B cell (primary cell): Measurements from ENCODE around the gene DYRK3. TPM values are rescaled to one million over a fixed set of nuclear protein-coding genes. Genes with fewer than 3 reads are reported as not detected.

Experiments
- ATAC-seq: fragments of 200-7000 bp; cut with Tn5 transposase; one replicate; pipeline ENCODE4 v1.10.0; 2021; ENCODE audit warnings: low read depth, mild to moderate bottlenecking, moderate number of reproducible peaks, moderate library complexity
- CTCF ChIA-PET: fragments of 350-600 bp; sonication (Branson Sonifier 250); formaldehyde crosslinking; loops from one replicate; lab custom pipeline; 2021; ENCODE audit warnings: antibody characterized with exemption, inconsistent platforms; lab: Charles Lee
- POLR2A ChIA-PET: fragments of 350-600 bp; sonication (Branson Sonifier 250); formaldehyde crosslinking; loops from one replicate; lab custom pipeline; 2021; ENCODE audit warnings: antibody characterized with exemption; lab: Charles Lee
- DNase-seq: peaks from one replicate; pipeline ENCODE4 v3.0.0; 2013
- H2AFZ ChIP-seq: 2 replicates; pipeline ENCODE4 v1.6.1; 2012; ENCODE audit warnings: mild to moderate bottlenecking, low read depth, low read length; ENCODE audit not compliant: insufficient read depth, poor library complexity, severe bottlenecking
- H3K27ac ChIP-seq, 2 donors: 1 replicate in 1 of 2; 2 replicates in 1 of 2; pipeline ENCODE4 v1.5.1; 2012 to 2013; ENCODE audit warnings: low read length in 2 of 2, mild to moderate bottlenecking in 2 of 2, moderate library complexity in 1 of 2
- H3K27me3 ChIP-seq, 4 experiments: fragments of 200-600 bp in 1 of 4; sonication (generic) in 1 of 4; replicated peaks in 1 of 4; 1 replicate in 2 of 4; 2 replicates in 2 of 4; pipeline versions ENCODE4 v1.6.1 to v1.7.0; 2013 to 2016; ENCODE audit warnings: low read length in 3 of 4, mild to moderate bottlenecking in 2 of 4, mixed read lengths in 1 of 4, moderate library complexity in 1 of 4; ENCODE audit not compliant: insufficient read depth in 4 of 4, control insufficient read depth in 3 of 4; ENCODE audit errors: control extremely low read depth in 1 of 4
- H3K36me3 ChIP-seq, 2 experiments: replicated peaks in 1 of 2; 1 replicate in 1 of 2; 2 replicates in 1 of 2; pipeline versions ENCODE4 v1.6.1 to v1.7.1; 2013; ENCODE audit warnings: low read length in 1 of 2; ENCODE audit not compliant: insufficient read depth in 2 of 2, control insufficient read depth in 1 of 2; ENCODE audit errors: control extremely low read depth in 1 of 2, extremely low read depth in 1 of 2
- H3K4me1 ChIP-seq, 2 donors: fragments of 200-600 bp in 1 of 2; sonication (generic) in 1 of 2; 1 replicate in 1 of 2; 2 replicates in 1 of 2; pipeline versions ENCODE4 v1.5.1 to v1.6.1; 2013 to 2017; ENCODE audit warnings: low read length in 2 of 2; ENCODE audit not compliant: control insufficient read depth in 2 of 2, insufficient read depth in 2 of 2
- H3K4me2 ChIP-seq: replicated peaks from 2 replicates; pipeline ENCODE3; 2012; ENCODE audit warnings: mild to moderate bottlenecking, low read depth, low read length; ENCODE audit not compliant: poor library complexity, severe bottlenecking
- H3K4me3 ChIP-seq, 5 experiments: fragments of 200-600 bp in 1 of 5; sonication (generic) in 1 of 5; 1 replicate in 3 of 5; 2 replicates in 2 of 5; pipeline versions ENCODE4 v1.5.1 to v1.7.0; 2011 to 2016; ENCODE audit warnings: low read length in 4 of 5, mild to moderate bottlenecking in 4 of 5, low read depth in 2 of 5, control low read depth in 1 of 5, moderate library complexity in 1 of 5; ENCODE audit not compliant: insufficient read depth in 1 of 5; ENCODE audit errors: control extremely low read depth in 1 of 5, extremely low read depth in 1 of 5
- H3K79me2 ChIP-seq: fragments of 200-600 bp; sonication (generic); one replicate; pipeline ENCODE4 v1.6.0; 2016; ENCODE audit warnings: low read length; ENCODE audit not compliant: control insufficient read depth, insufficient read depth
- H3K9ac ChIP-seq: fragments of 200-600 bp; sonication (generic); 2 replicates; pipeline ENCODE4 v1.6.1; 2017; ENCODE audit warnings: mild to moderate bottlenecking, low read length, moderate library complexity
- H3K9me3 ChIP-seq, 3 donors: one replicate each; pipeline versions ENCODE4 v1.6.1 to v1.7.1; 2013; ENCODE audit warnings: low read length in 2 of 3; ENCODE audit not compliant: control insufficient read depth in 2 of 3, insufficient read depth in 1 of 3; ENCODE audit errors: control extremely low read depth in 1 of 3
- H4K20me1 ChIP-seq: 2 replicates; pipeline ENCODE4 v1.6.0; 2012; ENCODE audit warnings: mild to moderate bottlenecking, low read length; ENCODE audit not compliant: insufficient read depth, control insufficient read depth, poor library complexity, severe bottlenecking
- H3K27ac Mint-ChIP-seq: one replicate; pipeline ENCODE4 v1.8.0; 2021; ENCODE audit warnings: mixed read lengths
- H3K27me3 Mint-ChIP-seq: one replicate; pipeline ENCODE4 v1.8.0; 2021; ENCODE audit warnings: mixed read lengths
- H3K4me1 Mint-ChIP-seq: one replicate; pipeline ENCODE4 v1.8.0; 2021; ENCODE audit warnings: mixed read lengths
- H3K4me3 Mint-ChIP-seq: one replicate; pipeline ENCODE4 v1.8.0; 2021; ENCODE audit warnings: mixed read lengths
- H3K9me3 Mint-ChIP-seq: one replicate; pipeline ENCODE4 v1.8.0; 2022; ENCODE audit warnings: mixed read lengths; ENCODE audit not compliant: insufficient read depth
- EZH2 ChIP-seq: IDR thresholded peaks from 2 replicates; pipeline ENCODE4 v1.6.1; 2012; ENCODE audit warnings: borderline replicate concordance, low read depth, mild to moderate bottlenecking, moderate library complexity, low read length; ENCODE audit not compliant: insufficient read depth, poor library complexity, severe bottlenecking
- WGBS: methylation state at CpG from one replicate; pipeline ENCODE4 v1.1.5; 2013; ENCODE audit warnings: missing lambda C conversion rate; ENCODE audit not compliant: insufficient coverage; 5-methylcytosine and 5-hydroxymethylcytosine counted together
- intact Hi-C: fragments of 100-400 bp; cut with micrococcal nuclease; formaldehyde crosslinking; loops from one replicate; pipeline ENCODE4 v1.10.0; 2022
- polyA plus RNA-seq: library from polyadenylated mRNA; depleted of rRNA; stranded (reverse); fragments of >200 nt; gene quantifications from 2 replicates; pipeline ENCODE4 v1.2.3, GENCODE V29; 2012
- total RNA-seq, 2 donors: library from RNA; stranded (reverse); fragments of 120-200 nt in 1 of 2; gene quantifications; 1 replicate in 1 of 2; 2 replicates in 1 of 2; pipeline versions ENCODE4 v1.2.3 to v1.2.4, GENCODE V29; 2013 to 2022
- TF ChIP-seq, protein P1 (sequence below): fragments of 200-600 bp; IDR thresholded peaks from one replicate; pipeline ENCODE4 v1.8.0; 2022; ENCODE audit warnings: antibody characterized with exemption, mild to moderate bottlenecking

DYRK3 gene
- total and polyA plus RNA-seq, 2 donors (not counting 1 experiment from before 2014, with no cell fraction given): 0.30 TPM; not detected in 1

DNA sequence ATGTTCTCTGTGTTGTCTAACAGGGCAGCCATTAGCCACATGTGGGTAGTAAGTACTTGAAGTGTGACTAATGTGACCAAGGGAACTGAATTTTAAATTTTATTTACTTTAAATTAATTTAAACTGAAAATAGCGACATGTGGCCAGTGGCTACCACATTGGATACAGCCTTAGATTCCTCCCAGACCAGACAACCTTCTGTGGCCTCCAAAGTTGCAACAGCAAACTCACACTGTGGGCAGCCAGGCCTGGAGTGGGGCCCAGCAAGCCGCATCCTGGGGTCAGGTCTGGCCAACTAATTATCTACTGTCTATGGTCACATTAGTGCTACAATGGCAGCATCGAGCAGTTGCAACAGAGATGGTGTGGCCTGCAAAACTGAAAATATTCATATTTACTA is 34.8 kb upstream of the DYRK3 start:
- DNase-seq (no peak), ATAC-seq (no peak)
- no peaks in the 10 kb centered on the region for H3K4me1 ChIP-seq
- no peak overlapping the region for H3K27ac ChIP-seq
- peaks cover 2 to 83% of the 10 kb centered on the region in 2 experiments for H3K36me3 ChIP-seq
- no peak overlapping the region for H2AFZ ChIP-seq
- no peaks in the 10 kb centered on the region for H4K20me1 ChIP-seq
- TF ChIP-seq, protein P1, sequence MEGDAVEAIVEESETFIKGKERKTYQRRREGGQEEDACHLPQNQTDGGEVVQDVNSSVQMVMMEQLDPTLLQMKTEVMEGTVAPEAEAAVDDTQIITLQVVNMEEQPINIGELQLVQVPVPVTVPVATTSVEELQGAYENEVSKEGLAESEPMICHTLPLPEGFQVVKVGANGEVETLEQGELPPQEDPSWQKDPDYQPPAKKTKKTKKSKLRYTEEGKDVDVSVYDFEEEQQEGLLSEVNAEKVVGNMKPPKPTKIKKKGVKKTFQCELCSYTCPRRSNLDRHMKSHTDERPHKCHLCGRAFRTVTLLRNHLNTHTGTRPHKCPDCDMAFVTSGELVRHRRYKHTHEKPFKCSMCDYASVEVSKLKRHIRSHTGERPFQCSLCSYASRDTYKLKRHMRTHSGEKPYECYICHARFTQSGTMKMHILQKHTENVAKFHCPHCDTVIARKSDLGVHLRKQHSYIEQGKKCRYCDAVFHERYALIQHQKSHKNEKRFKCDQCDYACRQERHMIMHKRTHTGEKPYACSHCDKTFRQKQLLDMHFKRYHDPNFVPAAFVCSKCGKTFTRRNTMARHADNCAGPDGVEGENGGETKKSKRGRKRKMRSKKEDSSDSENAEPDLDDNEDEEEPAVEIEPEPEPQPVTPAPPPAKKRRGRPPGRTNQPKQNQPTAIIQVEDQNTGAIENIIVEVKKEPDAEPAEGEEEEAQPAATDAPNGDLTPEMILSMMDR: no peak
- no peak for TF ChIP-seq EZH2
- 100% methylated on average over 1 of the region's 3 CpGs for WGBS
- ChIA-PET POLR2A (no interaction called here), CTCF (interaction anchor here (0.8 to 1.2 kb wide), 2 partner anchors 12 to 56 kb away, joined by 3 to 5 read pairs; no protein-coding TSS in a partner anchor)
- H3K4me1 Mint-ChIP-seq: no peaks in the 10 kb centered on the region
- H3K27me3 ChIP-seq: no peaks in the 10 kb centered on the region
- H3K9me3 Mint-ChIP-seq: no peaks in the 10 kb centered on the region
- no peak overlapping the region for H3K27ac Mint-ChIP-seq
- H3K79me2 ChIP-seq: peaks cover 3% of the 10 kb centered on the region
- no peak overlapping the region for H3K4me3 Mint-ChIP-seq
- intact Hi-C loops: no loop called here
- no peak overlapping the region for H3K4me2 ChIP-seq
- no peak overlapping the region for H3K4me3 ChIP-seq
- no peaks in the 10 kb centered on the region for H3K9me3 ChIP-seq
- H3K27me3 Mint-ChIP-seq: no peaks in the 10 kb centered on the region
- no peak overlapping the region for H3K9ac ChIP-seq

DNA sequence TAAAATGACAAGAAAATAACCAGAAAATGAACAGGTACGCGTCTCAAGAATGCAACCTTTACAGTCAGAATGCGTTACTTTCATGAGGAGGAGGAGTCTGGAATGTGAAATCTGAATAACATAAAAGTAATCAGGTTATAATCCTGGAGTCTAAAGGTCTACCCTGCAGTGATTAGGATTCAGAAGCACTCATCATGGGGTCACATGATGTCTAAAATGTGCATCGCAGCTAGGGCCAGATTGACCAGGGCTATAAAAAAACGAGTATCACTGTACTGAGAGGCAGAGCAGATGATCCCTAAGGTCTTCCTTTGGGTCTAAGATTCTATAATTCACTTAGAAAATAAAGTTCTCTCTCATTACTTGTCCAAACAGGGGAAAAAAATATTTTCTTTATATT is 30.5 kb upstream of the DYRK3 start:
- H3K9me3 Mint-ChIP-seq: no peaks in the 10 kb centered on the region
- H3K27ac ChIP-seq: no peak overlapping the region
- CTCF ChIA-PET: interaction anchor here (0.9 to 1.4 kb wide), 3 partner anchors 13 to 114 kb away, joined by 3 to 4 read pairs (median 3); no protein-coding TSS in a partner anchor
- no peak overlapping the region for H3K27ac Mint-ChIP-seq
- H3K9ac ChIP-seq: no peak overlapping the region
- no peaks in the 10 kb centered on the region for H3K27me3 Mint-ChIP-seq
- intact Hi-C loops: no loop called here
- peaks cover 3% of the 10 kb centered on the region for H3K79me2 ChIP-seq
- no peak overlapping the region for H3K4me3 Mint-ChIP-seq
- H3K4me3 ChIP-seq: no peak overlapping the region
- H3K27me3 ChIP-seq: no peaks in the 10 kb centered on the region
- TF ChIP-seq, protein P1: no peak
- TF ChIP-seq EZH2: no peak
- no peaks in the 10 kb centered on the region for H4K20me1 ChIP-seq
- no peaks in the 10 kb centered on the region for H3K4me1 ChIP-seq
- H3K36me3 ChIP-seq: peaks cover 5 to 82% of the 10 kb centered on the region in 2 experiments
- 100% methylated on average over 1 of the region's 5 CpGs for WGBS
- H3K9me3 ChIP-seq: no peaks in the 10 kb centered on the region
- peaks cover 5% of the 10 kb centered on the region for H3K4me1 Mint-ChIP-seq
- POLR2A ChIA-PET: no interaction called here
- ATAC-seq (no peak), DNase-seq (no peak)
- H3K4me2 ChIP-seq: no peak overlapping the region
- H2AFZ ChIP-seq: no peak overlapping the region
